Prostate gland (tissue), 2 donors: Measurements from ENCODE around the gene SCRN2.

ENCODE experiments used
- CTCF ChIP-seq, 4 experiments: fragments of 200-600 bp in 2 of 4; fragments of 450-650 bp in 2 of 4; sonication (generic) in 2 of 4; IDR thresholded peaks; 1 replicate in 3 of 4; 2 replicates in 1 of 4; pipeline ENCODE4 v1.5.1; 2016 to 2019; ENCODE audit warnings: antibody characterized with exemption in 4 of 4, mild to moderate bottlenecking in 2 of 4, moderate library complexity in 2 of 4
- POLR2A ChIP-seq: fragments of 450-650 bp; IDR thresholded peaks from one replicate; pipeline ENCODE4 v1.6.1; 2016; ENCODE audit warnings: antibody characterized with exemption, mild to moderate bottlenecking
- POLR2AphosphoS5 ChIP-seq: sonication (generic); formaldehyde crosslinking; IDR thresholded peaks from one replicate; pipeline ENCODE4 v1.6.1; 2017; ENCODE audit warnings: antibody characterized with exemption

- TF ChIP-seq CTCF (IDR thresholded peaks at IDR 0.05) (no peak), POLR2A (no peak), POLR2AphosphoS5 (no peak)
These were observed 19.3 kb upstream of the SCRN2 start for GRCh38 chr17:47860386-47860785.
